ENCODE measurements around the gene CLEC5A.

Gene CLEC5A

DNA sequence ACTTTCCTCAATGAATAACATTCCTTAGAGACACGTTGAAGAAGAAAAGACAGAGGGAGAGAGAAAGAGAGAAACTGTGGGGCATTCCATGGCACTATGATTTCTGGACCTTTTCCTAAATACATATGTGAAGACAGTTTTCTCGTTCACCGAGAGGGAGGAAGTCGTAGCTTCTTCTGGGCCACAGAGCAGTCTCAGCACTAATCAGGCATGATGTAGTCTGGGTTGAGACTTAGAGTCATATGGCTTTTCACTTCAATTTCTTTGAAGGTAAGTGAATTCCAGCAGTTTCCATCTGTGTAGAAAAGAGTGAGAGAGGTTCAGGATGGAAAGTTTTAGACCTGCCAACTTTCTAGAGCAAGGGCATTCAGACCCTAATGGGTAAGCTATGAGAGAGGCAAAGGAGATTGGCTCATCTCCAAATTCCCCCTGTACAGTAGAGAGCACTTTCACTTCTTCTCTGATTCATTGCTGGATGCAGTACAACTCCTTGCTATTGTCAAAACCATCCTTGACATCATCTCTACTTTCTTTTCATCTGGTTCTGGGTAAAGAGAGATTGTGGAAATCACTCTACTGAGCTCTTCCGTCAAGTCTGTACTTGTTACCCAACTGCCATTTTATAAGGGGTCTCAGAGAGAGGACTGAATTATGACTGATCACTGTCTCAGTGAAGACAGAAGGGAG, 62.1 kb downstream of the CLEC5A start:
- no peaks in the 10 kb centered on the region for H3K27me3 ChIP-seq (ENCODE audit: control insufficient read depth, insufficient read depth, low read length)
- no peak overlapping the region for H3K27ac ChIP-seq (ENCODE audit: low read depth, low read length)
- no peaks in the 10 kb centered on the region for H3K4me1 ChIP-seq (ENCODE audit: control insufficient read depth, insufficient read depth, low read length)
- no peak overlapping the region for H3K4me3 ChIP-seq (ENCODE audit: low read length)
- no peak overlapping the region for H3K9ac ChIP-seq (ENCODE audit: low read length)
- H3K36me3 ChIP-seq (ENCODE audit: control insufficient read depth, insufficient read depth, low read length) = no peaks in the 10 kb centered on the region

DNA sequence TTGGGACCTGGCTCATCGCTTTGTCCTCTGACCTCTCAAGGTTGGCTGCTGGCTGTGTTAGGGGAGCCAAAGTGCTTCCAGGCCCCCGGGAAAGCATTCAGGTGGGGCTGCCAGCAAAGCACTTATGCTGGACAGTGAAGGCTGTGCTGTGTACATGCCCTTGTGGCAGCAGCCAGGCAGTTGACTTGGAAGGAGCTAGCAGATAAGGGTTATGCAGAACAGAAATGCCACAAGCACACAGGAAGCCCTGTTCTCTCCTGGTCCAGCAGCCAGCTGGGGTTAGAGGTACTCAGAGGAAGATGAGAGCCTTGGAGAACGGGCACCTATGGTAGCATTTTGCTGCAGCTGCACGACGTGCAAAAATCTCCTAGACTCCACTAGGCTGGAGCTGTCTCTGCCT, 65.8 kb downstream of the CLEC5A start:
- H3K27ac ChIP-seq (ENCODE audit: low read depth, low read length) = no peak overlapping the region
- H3K4me3 ChIP-seq (ENCODE audit: low read length) = no peak overlapping the region
- H3K27me3 ChIP-seq (ENCODE audit: control insufficient read depth, insufficient read depth, low read length) = no peaks in the 10 kb centered on the region
- H3K36me3 ChIP-seq (ENCODE audit: control insufficient read depth, insufficient read depth, low read length) = no peaks in the 10 kb centered on the region
- no peaks in the 10 kb centered on the region for H3K4me1 ChIP-seq (ENCODE audit: control insufficient read depth, insufficient read depth, low read length)
- H3K9ac ChIP-seq (ENCODE audit: low read length) = no peak overlapping the region

DNA sequence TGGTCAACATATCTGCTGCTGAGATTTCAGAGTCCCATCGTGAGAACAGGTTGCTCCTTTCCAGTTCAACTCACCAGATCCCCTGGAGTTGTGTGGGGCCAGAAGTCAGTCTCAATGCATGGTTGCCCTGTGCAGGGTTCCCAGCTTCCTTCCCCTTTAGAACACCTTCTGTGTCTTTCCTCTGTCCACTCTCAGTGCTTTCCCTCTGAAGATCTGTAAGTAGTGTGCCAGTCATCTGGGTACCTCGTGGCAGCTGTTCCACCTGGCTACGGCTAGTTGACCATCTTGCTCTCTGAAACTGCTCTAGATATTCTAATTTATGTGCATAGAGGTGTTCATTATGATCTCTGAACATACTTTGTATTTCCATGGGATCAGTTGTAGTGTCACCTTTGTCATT, 69.4 kb downstream of the CLEC5A start:
- Histone ChIP-seq H3K9ac (ENCODE audit: low read length) (no peak overlapping the region), H3K27me3 (ENCODE audit: control insufficient read depth, insufficient read depth, low read length) (no peaks in the 10 kb centered on the region), H3K4me1 (ENCODE audit: control insufficient read depth, insufficient read depth, low read length) (no peaks in the 10 kb centered on the region), H3K27ac (ENCODE audit: low read depth, low read length) (no peak overlapping the region), H3K36me3 (ENCODE audit: control insufficient read depth, insufficient read depth, low read length) (no peaks in the 10 kb centered on the region), H3K4me3 (ENCODE audit: low read length) (no peak overlapping the region)

Data from rectal smooth muscle tissue (tissue), 1 donor.